ENCODE results near the gene ZNF883.
"Not testable (repeated sequence)": the region's sequence is repeated elsewhere in the genome, so short reads cannot be mapped to it uniquely, and the experiment has no call there.

The ZNF883 gene

DNA sequence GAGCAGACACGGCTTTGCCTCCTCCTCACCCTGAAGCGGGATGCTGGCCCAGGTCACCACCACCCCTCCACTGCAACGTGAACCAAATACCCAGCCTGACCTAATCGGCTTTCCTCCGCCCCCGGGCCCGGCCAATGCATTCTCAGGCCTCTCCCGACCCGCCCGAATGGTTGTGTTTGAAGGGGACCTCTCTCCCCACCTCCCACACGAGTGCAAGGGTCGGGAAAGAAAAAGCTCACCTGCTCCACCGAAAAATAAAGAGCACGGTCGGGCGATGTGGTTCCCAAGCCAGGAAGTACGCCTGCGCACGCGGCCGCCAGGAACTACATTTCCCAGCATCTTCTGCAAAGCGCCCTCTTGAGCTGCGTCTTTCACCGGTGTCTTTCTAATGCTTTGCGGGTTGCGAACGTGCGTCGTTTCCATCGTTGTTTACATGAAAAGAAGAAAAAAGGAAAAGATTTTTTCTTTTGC, at the start of gene ZNF883:
Gene ZNF883, minus strand, starts transcription at position 282 of the 471 bp plus-strand sequence.
- no peak for ATAC-seq
- DNase-seq, result peak; percentile 24

DNA sequence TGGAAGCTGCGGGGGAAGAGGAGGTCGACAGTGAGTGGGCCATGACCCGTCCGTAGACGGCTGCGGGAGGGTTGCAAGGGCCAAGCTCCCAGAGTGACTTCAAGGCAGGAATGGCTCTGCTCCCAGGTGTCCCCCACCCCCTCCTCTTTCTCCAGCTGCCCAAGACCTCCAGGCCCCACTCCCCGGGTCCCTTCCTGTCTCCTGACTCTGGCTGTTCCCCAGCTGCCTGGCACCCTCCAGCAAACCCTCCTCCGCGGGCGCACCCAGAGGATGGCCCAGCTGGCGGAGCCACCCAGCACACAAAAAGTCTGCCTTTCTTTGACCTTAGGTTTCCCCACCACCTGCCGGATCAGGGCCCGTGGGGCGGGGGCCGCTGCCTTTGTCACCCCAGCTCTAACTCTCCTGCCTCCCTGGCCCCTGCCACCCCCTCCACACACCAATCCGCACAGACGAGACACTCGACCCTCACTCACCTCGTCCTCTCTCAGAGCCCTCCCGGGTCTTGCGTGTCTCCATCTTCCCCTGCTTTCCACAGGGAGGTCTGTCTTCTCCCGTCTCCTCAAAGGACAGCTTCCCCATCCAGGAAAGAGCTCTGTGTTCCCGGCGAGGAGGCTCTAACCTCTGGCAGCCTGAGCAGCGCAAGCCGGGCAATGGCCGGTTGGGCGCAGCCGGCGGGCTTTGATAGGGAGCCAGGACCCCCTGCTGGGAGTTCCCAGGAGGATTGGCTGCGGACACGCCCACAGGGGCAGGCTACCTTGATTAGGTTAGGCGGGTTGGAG, 49.3 kb upstream of the ZNF883 start:
- DNase-seq, ATAC-seq: not testable (repeated sequence)

DNA sequence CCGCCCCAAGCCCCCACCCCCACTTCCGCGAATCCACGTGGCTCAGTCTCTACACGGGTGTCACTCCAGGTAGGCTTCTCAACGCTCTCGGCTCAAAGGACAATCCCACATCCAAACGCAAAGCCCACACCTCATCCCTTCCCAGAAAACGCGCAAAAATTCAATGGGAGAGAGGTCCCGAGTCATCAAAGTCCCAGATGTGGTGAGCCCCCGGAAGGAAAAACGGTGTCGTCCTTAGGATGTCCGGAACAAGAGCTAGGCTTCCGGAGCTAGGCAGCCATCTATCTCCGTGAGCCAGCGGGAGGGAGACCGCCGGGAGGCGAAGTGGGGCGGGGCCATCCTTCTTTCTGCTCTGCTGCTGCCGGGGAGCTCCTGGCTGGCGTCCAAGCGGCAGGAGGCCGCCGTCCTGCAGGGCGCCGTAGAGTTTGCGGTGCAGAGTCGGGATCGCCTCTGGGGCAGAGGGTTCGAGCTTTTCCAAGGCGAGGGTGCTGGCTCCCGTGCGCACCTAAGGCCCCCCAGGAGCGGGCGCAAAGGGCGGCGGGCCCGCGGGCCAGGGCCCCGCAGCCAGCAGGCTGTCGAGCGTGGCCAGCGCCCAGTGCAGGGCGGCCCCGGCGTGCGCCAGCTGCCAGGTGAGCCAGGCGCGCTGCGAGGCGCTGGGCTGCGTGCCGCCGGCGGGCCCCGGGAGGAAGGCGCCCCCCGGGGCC, 47.7 kb upstream of the ZNF883 start:
- not testable (repeated sequence) for DNase-seq, ATAC-seq

DNA sequence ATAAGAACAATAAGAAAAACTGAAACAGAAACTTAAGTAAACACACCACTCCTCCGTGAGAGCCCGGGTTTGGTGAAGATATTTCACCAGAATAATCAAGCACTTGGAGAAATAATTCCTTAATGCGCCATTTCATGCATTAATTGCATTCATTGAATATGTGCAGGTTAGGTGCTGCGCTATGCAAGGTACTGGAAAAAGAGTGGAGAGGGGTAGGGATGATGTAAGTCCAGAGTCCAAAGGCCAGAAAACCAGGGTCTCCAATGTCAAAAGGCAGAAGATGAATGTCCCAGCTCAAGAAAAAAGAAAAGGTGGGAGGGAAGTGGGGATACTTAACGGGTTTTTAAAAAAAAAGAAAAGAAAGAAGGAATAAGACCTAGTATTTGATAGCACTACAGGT, 45.2 kb upstream of the ZNF883 start:
- DNase-seq (no peak), ATAC-seq (no peak)

DNA sequence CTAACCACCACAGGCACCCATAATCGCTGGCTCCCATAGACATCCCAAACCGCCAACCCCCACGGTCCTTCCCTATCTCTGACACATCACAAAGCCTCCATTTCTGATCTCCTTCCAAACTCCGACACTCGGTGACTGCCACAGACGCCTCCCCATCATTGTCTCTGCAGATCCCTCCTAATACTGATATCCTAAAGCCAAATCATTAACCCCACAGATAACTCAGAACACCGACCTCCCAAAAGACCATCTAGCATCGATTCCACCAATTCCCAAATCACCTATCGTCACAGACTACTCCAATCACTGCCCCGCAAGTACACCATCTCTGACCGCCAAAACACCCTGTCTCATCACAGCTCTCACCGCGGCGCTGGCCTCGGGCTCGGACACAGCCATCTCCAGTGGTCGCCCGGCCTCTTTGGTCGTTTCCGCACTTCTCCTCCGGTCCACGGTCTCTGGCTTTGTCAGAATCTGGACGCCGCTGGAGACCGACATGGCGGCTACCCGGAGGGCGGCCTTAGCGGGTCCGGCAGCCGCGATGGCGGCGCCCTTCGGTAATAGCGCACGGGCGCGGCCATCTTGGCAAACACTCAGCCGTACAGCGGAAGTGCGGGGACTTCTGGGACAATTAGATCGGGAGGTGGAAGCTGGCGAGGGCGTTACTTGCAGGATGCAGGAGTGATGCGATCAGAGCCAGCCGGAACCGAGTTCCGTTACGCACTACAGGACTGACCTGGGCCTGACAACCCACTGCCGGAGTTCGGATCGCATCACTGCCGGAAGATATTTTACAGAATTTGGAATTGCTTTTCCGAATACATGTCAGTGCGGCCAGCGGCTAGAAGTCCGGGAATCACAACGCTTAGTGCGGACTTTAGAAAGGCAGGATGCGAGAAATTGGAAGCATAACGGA, 44.5 kb upstream of the ZNF883 start, which contains the start of gene ZFP37:
Gene ZFP37, minus strand, starts transcription at position 534 of the 916 bp plus-strand sequence. Its CDS starts 36 bp downstream, at position 498.
- peak; percentile 78 for DNase-seq
- peak; percentile 98 for ATAC-seq

DNA sequence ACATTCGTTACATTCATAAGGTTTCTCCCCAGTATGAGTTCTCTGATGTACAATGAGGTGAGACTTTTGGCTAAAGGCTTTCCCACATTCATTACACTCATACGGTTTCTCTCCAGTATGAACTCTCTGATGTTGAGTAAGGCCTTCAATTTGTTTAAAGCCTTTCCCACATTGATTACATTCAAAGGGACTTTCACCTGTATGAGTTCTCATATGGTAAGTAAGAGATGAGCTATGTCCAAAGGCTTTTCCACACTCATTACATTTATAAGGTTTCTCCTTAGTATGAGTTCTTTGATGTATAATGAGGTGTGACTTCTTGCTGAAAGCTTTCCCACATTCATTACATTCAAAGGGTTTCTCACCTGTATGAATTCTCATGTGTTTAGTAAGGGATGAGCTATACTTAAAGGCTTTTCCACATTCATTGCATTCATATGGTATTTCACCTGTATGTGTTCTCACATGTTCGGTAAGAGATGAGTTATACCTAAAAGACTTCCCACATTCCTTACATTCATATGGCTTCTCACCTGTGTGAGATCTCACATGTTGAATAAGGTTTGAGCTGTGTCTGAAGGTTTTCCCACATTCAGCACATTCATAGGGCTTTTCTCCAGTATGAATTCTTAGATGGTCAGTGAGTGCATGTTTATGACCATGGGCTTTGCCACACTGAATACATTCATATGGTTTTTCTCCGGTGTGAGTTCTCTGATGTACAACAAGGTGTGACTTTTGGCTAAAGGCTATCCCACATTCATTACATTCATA, 31.1 kb upstream of the ZNF883 start:
- ATAC-seq (no peak), DNase-seq (no peak)

DNA sequence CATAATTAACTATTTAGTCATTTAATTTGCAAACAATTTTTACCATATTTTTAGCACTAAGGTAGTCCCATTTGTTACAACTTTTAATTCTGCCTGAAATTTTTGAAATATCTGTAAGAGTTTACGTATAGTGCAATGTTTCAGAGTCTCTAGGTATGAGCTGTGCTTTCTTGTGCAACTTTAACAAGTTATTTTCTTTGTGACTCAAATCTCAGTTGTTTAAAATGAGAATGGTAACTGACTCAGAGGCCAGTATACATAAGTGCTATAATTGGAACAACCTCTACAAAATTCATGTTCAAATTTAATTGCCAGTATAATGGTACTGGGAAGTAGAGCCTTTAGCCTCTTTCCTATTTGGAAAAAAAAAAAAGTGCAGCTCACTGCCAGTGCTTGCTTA, 14.2 kb upstream of the ZNF883 start:
- ATAC-seq (no peak), DNase-seq (no peak)

DNA sequence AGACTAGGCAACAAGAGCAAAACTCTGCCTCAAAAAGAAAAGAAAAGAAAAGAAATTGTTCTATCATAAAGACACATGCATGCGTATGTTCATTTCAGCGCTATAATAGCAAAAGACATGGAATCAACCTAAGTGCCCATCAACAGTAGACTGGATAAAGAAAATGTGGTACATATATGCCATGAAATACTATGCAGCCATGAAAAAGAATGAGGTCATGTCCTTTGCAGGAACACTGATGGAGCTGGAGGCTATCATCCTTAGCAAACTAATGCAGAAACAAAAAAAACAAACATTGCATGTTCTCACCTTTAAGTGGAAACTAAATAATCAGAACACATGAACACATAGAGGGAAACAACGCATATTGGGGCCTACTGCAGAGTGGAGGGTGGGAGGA, 6.3 kb upstream of the ZNF883 start:
- no peak for DNase-seq
- ATAC-seq, result no peak

DNA sequence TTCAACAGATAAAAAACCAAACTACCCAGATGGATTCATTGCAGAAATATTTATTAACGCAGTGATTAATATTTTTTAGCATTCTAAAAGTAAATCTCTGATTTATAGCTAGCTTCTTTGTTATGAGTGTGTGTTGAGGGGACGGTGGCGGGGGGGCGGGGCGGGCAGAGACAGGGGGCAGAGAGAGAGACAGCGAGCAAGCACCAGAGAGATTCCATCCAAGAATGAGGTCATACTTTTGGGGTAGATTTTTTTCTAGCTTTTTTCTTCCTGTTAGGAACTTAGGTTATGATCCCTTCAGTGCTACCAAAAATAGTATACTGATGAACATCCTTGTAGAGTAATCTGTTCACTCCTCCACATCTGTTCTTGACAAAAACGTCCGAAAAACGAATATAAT, 500 bp upstream of the ZNF883 start:
- ATAC-seq (no peak), DNase-seq (no peak)

DNA sequence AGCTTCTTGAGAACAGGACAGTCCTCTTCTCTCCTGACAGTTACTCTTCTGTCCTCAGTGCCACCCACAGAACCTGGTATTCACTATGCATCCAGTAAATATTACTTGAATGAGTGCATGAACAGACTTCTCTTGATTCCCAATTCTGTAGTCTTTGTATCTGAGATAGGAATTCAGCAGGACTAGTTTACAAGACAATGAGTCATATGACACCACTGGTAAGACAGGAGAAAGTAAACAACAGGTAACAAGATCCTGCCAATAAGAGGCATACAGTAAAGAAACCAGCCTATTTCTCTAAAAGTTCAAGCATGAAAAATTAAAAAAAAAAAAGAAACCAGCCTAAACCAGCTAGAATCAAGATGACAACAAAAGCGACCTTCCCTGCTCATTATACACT, 6.2 kb downstream of the ZNF883 start:
- no peak for ATAC-seq
- DNase-seq, result no peak

DNA sequence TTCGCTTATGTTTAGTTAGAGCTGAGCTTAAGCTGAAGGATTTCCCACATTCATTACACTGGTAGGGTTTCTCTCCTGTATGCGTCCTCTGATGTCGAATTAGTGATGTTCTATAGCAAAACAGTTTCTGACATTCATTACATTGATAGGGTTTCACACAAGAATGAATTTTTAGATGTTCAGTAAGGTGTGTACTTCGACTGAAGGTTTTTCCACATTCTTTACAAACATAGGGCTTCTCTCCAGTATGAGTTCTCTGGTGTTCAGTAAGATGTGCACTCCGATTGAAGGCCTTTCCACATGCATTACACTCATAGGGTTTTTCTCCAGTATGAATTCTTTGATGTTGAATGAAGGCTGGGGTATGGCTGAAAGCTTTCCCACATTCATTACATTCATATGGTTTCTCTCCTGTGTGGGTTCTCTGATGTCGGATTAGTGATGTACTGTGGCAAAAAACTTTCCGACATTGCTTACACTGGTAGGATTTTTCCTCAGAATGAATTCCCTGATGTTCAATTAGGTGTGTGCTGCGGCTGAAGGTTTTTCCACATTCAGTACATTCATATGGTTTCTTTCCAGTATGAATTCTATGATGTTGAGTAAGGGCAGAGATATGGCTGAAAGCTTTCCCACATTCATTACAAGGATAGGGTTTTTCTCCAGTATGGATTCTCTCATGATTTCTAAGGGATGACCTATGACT, 14.6 kb downstream of the ZNF883 start:
- ATAC-seq (no peak), DNase-seq (no peak)

DNA sequence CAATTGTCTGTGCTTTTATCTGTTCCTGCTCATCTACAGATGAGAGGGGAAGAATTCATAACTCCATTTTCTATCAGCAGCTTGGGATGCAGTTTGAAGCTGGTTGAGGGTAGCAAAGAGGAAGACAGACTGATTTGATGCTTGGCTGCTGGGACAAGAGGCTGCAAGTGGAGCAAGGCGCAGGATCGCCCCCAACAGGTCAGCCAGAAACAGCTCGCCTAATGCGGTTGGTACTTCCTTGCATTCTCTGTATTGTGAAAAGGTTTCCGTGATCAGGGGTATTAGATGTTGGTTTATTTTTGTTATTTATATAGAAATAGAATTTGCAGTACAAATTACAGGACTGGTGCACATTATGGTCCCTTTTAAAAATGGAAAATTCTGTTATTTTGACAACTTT, 40.6 kb downstream of the ZNF883 start:
- ATAC-seq (no peak), DNase-seq (peak; percentile 13)

DNA sequence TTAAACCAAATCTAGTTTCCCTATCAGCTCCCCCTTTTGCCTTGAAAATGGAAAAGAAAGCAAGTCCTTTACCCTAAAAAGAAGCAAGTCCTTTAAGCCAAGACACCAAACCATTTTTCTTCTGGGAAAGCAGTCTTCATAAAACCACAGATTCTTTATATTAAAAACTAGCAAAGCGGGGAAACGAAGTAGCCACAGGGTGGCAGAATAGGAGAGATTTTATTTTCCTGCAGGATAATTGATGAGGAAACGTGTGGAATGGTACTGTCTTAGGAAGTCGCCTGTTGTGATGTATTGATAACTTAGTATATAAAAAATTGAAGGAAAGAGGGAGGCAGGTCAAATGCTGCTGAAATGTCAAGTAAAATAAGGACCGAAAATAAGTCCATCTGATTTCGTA, 41.1 kb downstream of the ZNF883 start:
- ATAC-seq (no peak), DNase-seq (no peak)

DNA sequence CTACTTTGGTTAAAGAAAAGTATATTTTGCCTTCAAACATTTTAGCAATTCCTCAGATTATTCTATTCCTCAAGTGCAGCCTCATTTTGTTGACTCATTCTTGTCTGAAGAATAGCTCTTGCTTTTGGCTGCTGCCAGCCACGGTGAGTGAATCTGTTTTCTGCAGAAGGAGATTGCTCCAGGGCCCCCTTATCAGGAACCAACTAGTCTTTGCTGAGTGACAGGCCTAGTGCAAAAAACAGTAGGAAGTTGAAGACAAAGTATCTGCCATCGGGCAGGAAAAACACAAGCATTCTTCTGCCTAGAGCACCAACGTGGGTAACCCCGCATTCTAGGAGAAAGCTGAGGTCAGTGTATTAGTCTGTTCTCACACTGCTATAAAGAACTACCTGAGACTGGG, 42.3 kb downstream of the ZNF883 start:
- DNase-seq (no peak), ATAC-seq (no peak)

DNA sequence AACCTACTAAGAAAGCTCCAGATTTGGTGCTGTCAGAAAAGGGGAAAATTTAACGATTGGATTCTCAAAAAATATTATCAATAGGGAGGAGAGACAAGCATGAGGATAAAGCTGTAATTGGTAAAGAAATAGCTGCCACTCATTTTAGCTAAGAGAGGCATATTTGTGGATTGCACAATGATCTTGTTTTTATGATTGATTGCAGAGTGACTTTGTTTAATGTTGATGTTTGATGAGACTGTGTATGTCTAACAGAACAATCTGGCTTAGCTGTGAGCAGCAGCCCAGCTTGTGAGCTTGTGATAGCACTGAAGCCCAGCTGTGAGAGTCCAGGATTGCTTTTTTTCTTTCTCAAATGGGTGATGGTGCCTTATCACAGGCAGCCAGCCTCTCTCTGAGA, 56.4 kb downstream of the ZNF883 start:
- no peak for ATAC-seq

DNA sequence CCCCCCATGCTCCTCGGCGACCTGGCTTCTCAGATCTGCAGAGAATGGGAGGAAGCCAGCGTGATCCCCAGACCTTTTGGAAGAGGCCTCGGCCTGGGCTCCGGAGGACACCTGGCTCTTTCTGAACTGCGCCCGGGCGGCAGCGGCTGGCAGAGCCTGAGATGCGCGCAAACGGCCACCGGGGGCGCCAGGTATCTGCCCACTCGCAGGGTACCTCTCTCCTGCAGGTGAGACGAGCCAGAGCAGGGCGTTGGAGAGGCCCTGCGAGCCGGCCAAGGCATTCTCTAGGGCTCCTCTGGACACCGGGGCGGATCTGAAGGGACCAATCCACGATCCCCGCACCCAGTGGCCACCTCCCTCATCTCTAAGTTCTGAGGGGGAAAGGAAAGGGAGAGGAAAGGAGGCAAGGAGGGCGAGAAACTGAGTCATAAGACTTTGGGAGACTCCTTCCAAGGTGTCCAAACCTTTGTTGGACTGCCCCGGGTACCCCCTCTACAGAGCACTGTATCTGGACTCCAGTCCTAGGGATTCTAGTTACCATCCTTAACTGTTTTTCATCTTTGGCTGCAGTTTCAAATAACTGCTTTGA, 66.3 kb downstream of the ZNF883 start:
- DNase-seq (peak; percentile 8), ATAC-seq (no peak)

More for the DNA sequence above, 56.4 kb downstream of the ZNF883 start:
- DNase-seq, result no peak

DNA sequence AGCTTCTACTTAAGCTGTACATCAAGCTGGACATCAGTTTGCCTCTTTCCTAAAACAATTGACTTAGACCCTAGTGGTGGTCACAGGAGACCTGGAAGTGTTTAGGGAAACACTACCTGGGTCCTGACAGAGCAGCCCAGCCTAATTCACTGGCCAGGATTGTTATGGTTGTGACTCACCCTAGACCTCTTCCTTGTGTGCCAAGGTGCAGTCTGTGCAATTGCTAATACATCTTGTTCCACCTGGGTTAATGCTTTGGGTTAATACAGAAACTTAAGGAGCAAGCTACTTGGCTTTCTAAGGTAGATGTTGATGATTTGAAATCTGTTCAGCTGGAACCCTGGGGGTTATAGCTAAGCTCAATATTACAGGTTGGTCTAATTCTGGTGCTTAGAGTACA, 72.6 kb downstream of the ZNF883 start:
- DNase-seq, result no peak
- no peak for ATAC-seq

DNA sequence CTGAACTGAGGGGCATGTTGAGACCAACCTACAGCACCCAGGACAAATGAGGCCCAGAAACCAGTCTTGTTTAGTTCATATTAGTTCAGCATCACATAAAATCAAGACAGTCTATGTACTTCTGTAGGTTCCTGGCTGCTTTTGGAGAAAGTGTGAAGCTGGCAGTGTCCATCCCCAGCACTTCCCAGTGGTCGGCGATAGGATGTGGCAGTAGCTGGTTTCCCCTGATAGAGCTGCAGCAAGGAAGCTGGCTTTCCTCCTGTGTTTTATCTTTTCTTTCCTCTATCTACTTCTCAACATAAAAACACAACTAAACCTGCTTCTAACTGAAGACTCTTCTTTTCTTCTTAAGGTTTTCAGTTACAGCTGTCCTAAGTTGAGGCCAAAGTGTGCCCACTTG, 78.3 kb downstream of the ZNF883 start:
- ATAC-seq (no peak), DNase-seq (no peak)

DNA sequence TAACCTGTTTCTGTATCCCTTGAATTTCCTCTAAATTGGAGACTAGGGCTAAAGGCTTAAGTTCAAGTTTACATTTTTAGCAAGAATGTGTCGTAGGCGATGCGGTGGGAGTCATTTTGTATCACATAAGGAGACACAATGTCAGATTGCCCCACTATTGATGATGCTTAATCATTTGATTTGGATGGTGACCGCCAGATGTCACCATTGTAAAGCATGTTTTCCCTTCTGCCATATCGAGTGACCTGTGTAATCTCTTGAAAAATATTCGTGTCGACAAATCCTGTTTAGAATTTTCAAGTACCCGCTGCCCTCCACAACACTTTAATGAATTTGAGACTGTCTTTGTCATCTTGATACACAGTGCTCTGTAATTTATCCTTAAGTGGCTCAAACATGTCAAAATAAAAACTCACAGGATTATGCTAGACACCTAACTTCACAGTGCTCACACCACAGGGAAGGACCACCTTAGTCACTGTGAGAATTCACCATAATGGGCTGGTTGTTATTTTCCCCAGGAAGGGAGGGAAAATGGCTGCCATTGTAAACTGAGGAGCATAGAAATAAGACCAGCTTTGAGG, 86.8 kb downstream of the ZNF883 start:
- DNase-seq, result no peak
- ATAC-seq, result no peak

DNA sequence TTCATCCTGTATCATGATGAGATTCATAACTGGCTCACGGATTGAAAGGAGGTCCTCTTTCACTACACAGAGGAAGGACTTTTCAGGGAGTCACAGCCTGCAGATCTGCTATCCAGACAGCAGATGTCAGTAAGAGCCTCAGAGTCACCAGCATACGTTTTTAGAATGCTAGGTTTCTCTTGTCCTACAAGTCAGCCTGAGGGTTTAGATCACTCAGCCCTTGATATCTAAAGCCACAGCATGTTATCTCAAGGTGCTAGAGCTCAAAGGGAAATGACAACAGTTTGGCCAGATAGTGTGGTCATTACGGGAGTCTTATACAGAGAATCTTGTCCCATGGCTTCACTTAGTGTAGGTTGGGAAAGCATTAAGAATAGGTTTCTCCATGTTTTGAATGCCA, 90.4 kb downstream of the ZNF883 start:
- no peak for ATAC-seq
- no peak for DNase-seq

Measured in stimulated activated naive CD8-positive, alpha-beta T cell treated with anti-CD3 and anti-CD28 coated beads, Interleukin-15, Interleukin-2, amounts not matched to agents 100 U/mL and 50 U/mL, for 24 hours (primary cell).